A549 treated with GW870086 at 1 μM for 4 hours (cell line): ENCODE measurements around the gene FOXA3. TPM values are rescaled to one million over a fixed set of nuclear protein-coding genes. Genes with fewer than 3 reads are reported as not detected.

Source experiments
- total RNA-seq: library from RNA; stranded (reverse); fragments of 200-300 nt; extraction: Qiagen RNA extraction; gene quantifications from 5 replicates; pipeline ENCODE4 v1.2.3, GENCODE V29; 2022; ENCODE audit warnings: low read depth

FOXA3 gene
- total RNA-seq: 0.50 to 0.97 TPM (median 0.67 TPM) in 5 replicates

GRCh38 chr19:45863840-45864628 is at the start of gene FOXA3:
Gene FOXA3 (plus strand): TSS chr19:45864326. CDS start chr19:45864457, 131 bp downstream.

GRCh38 chr19:45814851-45815480 is 49.2 kb upstream of the FOXA3 start, which contains the start of gene RSPH6A:
Gene RSPH6A (minus strand): TSS chr19:45815308. CDS start chr19:45815176, 132 bp downstream.

GRCh38 chr19:45862564-45863334 is 1.4 kb upstream of the FOXA3 start, which contains the start of gene SYMPK:
Gene SYMPK (minus strand): TSS chr19:45863147. CDS start chr19:45854495, 8,652 bp downstream.

GRCh38 chr19:45885556-45886426 is 21.7 kb downstream of the FOXA3 start, which contains the start of gene IRF2BP1:
Gene IRF2BP1 (minus strand): TSS chr19:45886141. CDS start chr19:45885774, 367 bp downstream.

GRCh38 chr19:45901912-45902650 is 38.0 kb downstream of the FOXA3 start, which contains the start of gene MYPOP:
Gene MYPOP (minus strand): TSS chr19:45902613. CDS start chr19:45901773, 840 bp downstream.

GRCh38 chr19:45913874-45914830 is 50.0 kb downstream of the FOXA3 start, which contains the start of gene NANOS2:
Gene NANOS2 (minus strand): TSS chr19:45914778. CDS start chr19:45914693, 85 bp downstream.

Other genes with a start within 250 kb of the FOXA3 start
- 17.2 to 24.8 TPM (median 22.8 TPM) in 5 replicates for gene EML2, start 224.9 kb upstream of the FOXA3 start, total RNA-seq
- 2.4 to 5.1 TPM (median 3.9 TPM) in 5 replicates for gene GIPR, start 196.1 kb upstream of the FOXA3 start, total RNA-seq
- 743 to 1,005 TPM (median 782 TPM) in 5 replicates for gene SNRPD2, start 172.4 kb upstream of the FOXA3 start, total RNA-seq
- 7.3 to 9.5 TPM (median 8.6 TPM) in 5 replicates for gene QPCTL, start 171.7 kb upstream of the FOXA3 start, total RNA-seq
- 6.9 to 10.9 TPM (median 10.2 TPM) in 5 replicates for gene FBXO46, start 133.4 kb upstream of the FOXA3 start, total RNA-seq
- gene MEIOSIN, start 130.9 kb upstream of the FOXA3 start, total RNA-seq: 0.05 to 0.23 TPM (median 0.06 TPM) in 3 of 5 replicates, not detected in the others
- gene SIX5, start 95.1 kb upstream of the FOXA3 start, total RNA-seq: 17.0 to 28.2 TPM (median 24.1 TPM) in 5 replicates
- gene DMPK, start 81.8 kb upstream of the FOXA3 start, total RNA-seq: 36.2 to 49.7 TPM (median 47.1 TPM) in 5 replicates
- gene DMWD, start 71.5 kb upstream of the FOXA3 start, total RNA-seq: 24.9 to 39.2 TPM (median 32.4 TPM) in 5 replicates
- gene RSPH6A, start 49.0 kb upstream of the FOXA3 start, total RNA-seq: not detected in 5 replicates
- gene SYMPK, start 1.2 kb upstream of the FOXA3 start, total RNA-seq: 55.7 to 77.3 TPM (median 73.2 TPM) in 5 replicates
- 23.1 to 35.0 TPM (median 33.2 TPM) in 5 replicates for gene IRF2BP1, start 21.8 kb downstream of the FOXA3 start, total RNA-seq
- 6.1 to 9.6 TPM (median 8.7 TPM) in 5 replicates for gene MYPOP, start 38.3 kb downstream of the FOXA3 start, total RNA-seq
- gene NANOS2, start 50.5 kb downstream of the FOXA3 start, total RNA-seq: not detected in 5 replicates
- gene NOVA2, start 109.5 kb downstream of the FOXA3 start, total RNA-seq: 0.05 to 0.14 TPM (median 0.13 TPM) in 5 replicates
- 3.1 to 6.3 TPM (median 4.3 TPM) in 5 replicates for gene CCDC61, start 131.1 kb downstream of the FOXA3 start, total RNA-seq
- not detected in 5 replicates for gene PGLYRP1, start 158.7 kb downstream of the FOXA3 start, total RNA-seq
- gene IGFL4, start 176.7 kb downstream of the FOXA3 start, total RNA-seq: 0.29 to 0.82 TPM (median 0.36 TPM) in 5 replicates